ENCODE results near the gene DSN1.
"Not testable (repeated sequence)": the region's sequence is repeated elsewhere in the genome, so short reads cannot be mapped to it uniquely, and the experiment has no call there.

Gene DSN1

GRCh38 chr20:36773597-36774390 lies at the start of gene DSN1:
DSN1 (minus strand) TSS chr20:36773763; CDS start chr20:36771458, 2,305 bp downstream.
- DNase-seq, result peak; percentile 88

- DNase-seq, result no peak
These were observed 49.6 kb upstream of the DSN1 start for GRCh38 chr20:36823121-36823520.

- no peak for DNase-seq
These were observed 48.4 kb upstream of the DSN1 start for GRCh38 chr20:36821964-36822437.

GRCh38 chr20:36820928-36821327 lies 47.4 kb upstream of the DSN1 start:
- no peak for DNase-seq

GRCh38 chr20:36820073-36820472 lies 46.5 kb upstream of the DSN1 start:
- DNase-seq, result no peak

GRCh38 chr20:36819659-36820058 lies 46.1 kb upstream of the DSN1 start:
- DNase-seq, result no peak

- no peak for DNase-seq
These were observed 45.3 kb upstream of the DSN1 start for GRCh38 chr20:36818861-36819260.

- DNase-seq, result no peak
These were observed 44.6 kb upstream of the DSN1 start for GRCh38 chr20:36818185-36818584.

GRCh38 chr20:36817496-36817895 lies 43.9 kb upstream of the DSN1 start:
- no peak for DNase-seq

- DNase-seq, result no peak
These were observed 42.0 kb upstream of the DSN1 start for GRCh38 chr20:36815454-36816091.

- no peak for DNase-seq
These were observed 39.3 kb upstream of the DSN1 start for GRCh38 chr20:36812594-36813463.

GRCh38 chr20:36808317-36809257 lies 35.0 kb upstream of the DSN1 start:
- peak; percentile 65 for DNase-seq

GRCh38 chr20:36806049-36806448 lies 32.5 kb upstream of the DSN1 start:
- no peak for DNase-seq

GRCh38 chr20:36805396-36805795 lies 31.8 kb upstream of the DSN1 start:
- DNase-seq, result no peak

- DNase-seq, result no peak
These were observed 30.9 kb upstream of the DSN1 start for GRCh38 chr20:36804425-36804824.

- peak; percentile 58 for DNase-seq
These were observed 29.0 kb upstream of the DSN1 start for GRCh38 chr20:36802326-36803222.

- DNase-seq, result no peak
These were observed 26.8 kb upstream of the DSN1 start for GRCh38 chr20:36800410-36800809.

- not testable (repeated sequence) for DNase-seq
These were observed 25.8 kb upstream of the DSN1 start for GRCh38 chr20:36799313-36799712.

- no peak for DNase-seq
These were observed 23.3 kb upstream of the DSN1 start for GRCh38 chr20:36796875-36797274.

- no peak for DNase-seq
These were observed 22.6 kb upstream of the DSN1 start for GRCh38 chr20:36796117-36796516.

- no peak for DNase-seq
These were observed 22.1 kb upstream of the DSN1 start for GRCh38 chr20:36795691-36796090.
